Right lobe of liver (tissue), 4 donors: Measurements from ENCODE around the gene FLNC.

Source experiments
- CTCF ChIP-seq, 4 donors: fragments of 200-600 bp in 3 of 4; fragments of 450-650 bp in 1 of 4; IDR thresholded peaks; one replicate each; pipeline versions ENCODE4 v1.5.1 to v1.8.0; 2016 to 2022; ENCODE audit warnings: antibody characterized with exemption in 4 of 4, mild to moderate bottlenecking in 2 of 4
- POLR2A ChIP-seq: fragments of 450-650 bp; IDR thresholded peaks from one replicate; pipeline ENCODE4 v1.6.1; 2017; ENCODE audit warnings: antibody characterized with exemption, mild to moderate bottlenecking
- donor health status: DM: no; HTN: no; CAD: no.
- donor health status: DM: no; HTN: no; CAD: no.
- donor health status: DM: no; HTN: yes; CAD: no.

DNA sequence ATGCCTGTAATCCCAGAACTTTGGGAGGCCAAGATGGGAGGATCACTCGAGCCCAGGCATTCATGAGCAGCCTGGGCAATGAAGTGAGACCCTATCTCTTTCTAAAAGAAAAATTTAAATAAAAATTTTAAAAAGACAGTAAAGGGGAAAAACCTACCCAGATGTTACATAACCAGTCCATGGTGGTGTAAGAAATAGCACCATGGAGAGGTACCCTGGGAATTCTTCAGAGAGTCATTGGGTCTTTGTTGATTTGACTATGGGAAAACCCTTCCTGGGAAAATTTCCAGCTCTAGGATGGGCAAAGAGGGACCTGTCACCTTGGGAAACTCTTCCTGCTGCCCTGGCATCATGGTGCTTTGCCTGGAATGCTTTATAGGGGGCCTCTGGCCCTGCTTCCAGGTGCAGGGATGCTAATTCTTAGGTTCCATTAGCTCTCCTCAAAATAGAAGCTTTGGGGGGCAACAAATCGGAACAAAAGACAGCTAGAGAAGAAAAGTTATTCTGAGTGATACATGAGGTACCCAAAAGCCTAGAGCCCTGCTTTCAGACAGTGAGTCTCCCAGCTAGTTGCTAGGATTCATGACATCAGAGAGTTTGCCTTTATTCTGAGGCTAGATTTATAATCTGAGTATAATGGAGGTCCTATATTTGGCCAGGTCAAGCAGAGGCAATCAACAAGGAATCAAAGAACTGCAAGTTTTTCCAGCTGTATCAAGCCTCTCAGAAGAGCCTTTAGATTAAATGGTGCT is 28.4 kb upstream of the FLNC start:
- TF ChIP-seq CTCF (IDR thresholded peaks at IDR 0.05) (no peak), POLR2A (no peak)
